Mononuclear cell (primary cell): ENCODE results near the gene ATOH7. TPM values are rescaled to one million over a fixed set of nuclear protein-coding genes. Genes with fewer than 3 reads are reported as not detected.
"Not testable (repeated sequence)": the region's sequence is repeated elsewhere in the genome, so short reads cannot be mapped to it uniquely, and the experiment has no call there.

Experiments
- H3K27me3 ChIP-seq: 2 replicates; pipeline ENCODE4 v1.6.0; 2011; ENCODE audit warnings: low read length, control low read depth; ENCODE audit not compliant: insufficient read depth
- H3K4me1 ChIP-seq: 2 replicates; pipeline ENCODE4 v1.5.1; 2011; ENCODE audit warnings: mild to moderate bottlenecking, low read length, control low read depth; ENCODE audit not compliant: insufficient read depth
- H3K4me3 ChIP-seq: 2 replicates; pipeline ENCODE4 v1.5.1; 2011; ENCODE audit warnings: mild to moderate bottlenecking, low read length, moderate library complexity
- H3K9me3 ChIP-seq: 2 replicates; pipeline ENCODE4 v1.5.1; 2011; ENCODE audit warnings: low read depth, mild to moderate bottlenecking, control low read depth, low read length
- total RNA-seq: library from RNA; depleted of rRNA; stranded (reverse); fragments of >200 nt; gene quantifications from one replicate; pipeline ENCODE4 v1.2.3, GENCODE V29; 2012

ATOH7 gene
- total RNA-seq, 1 donor, result not detected

- Histone ChIP-seq H3K27me3 (no peaks in the 10 kb centered on the region), H3K9me3 (no peaks in the 10 kb centered on the region), H3K4me1 (no peaks in the 10 kb centered on the region), H3K4me3 (no peak overlapping the region)
Measured at GRCh38 chr10:68221196-68221595, 10.7 kb downstream of the ATOH7 start.

- Histone ChIP-seq H3K4me1 (no peaks in the 10 kb centered on the region), H3K9me3 (no peaks in the 10 kb centered on the region), H3K4me3 (no peak overlapping the region), H3K27me3 (no peaks in the 10 kb centered on the region)
Measured at GRCh38 chr10:68218786-68219185, 13.1 kb downstream of the ATOH7 start.

- Histone ChIP-seq H3K4me3 (no peak overlapping the region), H3K4me1 (no peaks in the 10 kb centered on the region), H3K27me3 (no peaks in the 10 kb centered on the region), H3K9me3 (no peaks in the 10 kb centered on the region)
Measured at GRCh38 chr10:68212721-68213352, 19.1 kb downstream of the ATOH7 start.

GRCh38 chr10:68211669-68212068 is 20.2 kb downstream of the ATOH7 start:
- no peak overlapping the region for H3K4me3 ChIP-seq
- H3K9me3 ChIP-seq, result no peaks in the 10 kb centered on the region
- H3K27me3 ChIP-seq, result no peaks in the 10 kb centered on the region
- H3K4me1 ChIP-seq, result no peaks in the 10 kb centered on the region

- no peaks in the 10 kb centered on the region for H3K9me3 ChIP-seq
- peaks cover 3% of the 10 kb centered on the region for H3K27me3 ChIP-seq
- H3K4me3 ChIP-seq, result no peak overlapping the region
- H3K4me1 ChIP-seq, result peaks cover under 1% of the 10 kb centered on the region
Measured at GRCh38 chr10:68208424-68209042, 23.4 kb downstream of the ATOH7 start.

- Histone ChIP-seq H3K27me3 (peaks cover 12% of the 10 kb centered on the region), H3K4me1 (peaks cover 11% of the 10 kb centered on the region), H3K4me3 (no peak overlapping the region), H3K9me3 (no peaks in the 10 kb centered on the region)
Measured at GRCh38 chr10:68202960-68203353, 29.0 kb downstream of the ATOH7 start.

- no peaks in the 10 kb centered on the region for H3K4me1 ChIP-seq
- H3K9me3 ChIP-seq, result no peaks in the 10 kb centered on the region
- H3K27me3 ChIP-seq, result peaks cover 13% of the 10 kb centered on the region
- H3K4me3 ChIP-seq, result no peak overlapping the region
Measured at GRCh38 chr10:68196701-68197100, 35.2 kb downstream of the ATOH7 start.

- H3K9me3 ChIP-seq, H3K4me1 ChIP-seq, H3K4me3 ChIP-seq: not testable (repeated sequence)
- peaks cover 13% of the 10 kb centered on the region for H3K27me3 ChIP-seq
Measured at GRCh38 chr10:68195776-68196175, 36.1 kb downstream of the ATOH7 start.

GRCh38 chr10:68194290-68194689 is 37.6 kb downstream of the ATOH7 start:
- Histone ChIP-seq H3K4me1 (no peaks in the 10 kb centered on the region), H3K9me3 (no peaks in the 10 kb centered on the region)

GRCh38 chr10:68192113-68192512 is 39.8 kb downstream of the ATOH7 start:
- H3K27me3 ChIP-seq, result no peaks in the 10 kb centered on the region
- H3K9me3 ChIP-seq, result no peaks in the 10 kb centered on the region
- no peaks in the 10 kb centered on the region for H3K4me1 ChIP-seq
- no peak overlapping the region for H3K4me3 ChIP-seq

More at GRCh38 chr10:68194290-68194689, 37.6 kb downstream of the ATOH7 start:
- Histone ChIP-seq H3K4me3 (no peak overlapping the region), H3K27me3 (peaks cover 8% of the 10 kb centered on the region)

- H3K4me1 ChIP-seq, result no peaks in the 10 kb centered on the region
- no peaks in the 10 kb centered on the region for H3K9me3 ChIP-seq
- H3K27me3 ChIP-seq, result peaks cover 2% of the 10 kb centered on the region
- no peak overlapping the region for H3K4me3 ChIP-seq
Measured at GRCh38 chr10:68188835-68189234, 43.1 kb downstream of the ATOH7 start.

GRCh38 chr10:68185085-68185484 is 46.8 kb downstream of the ATOH7 start:
- Histone ChIP-seq H3K4me1 (no peaks in the 10 kb centered on the region), H3K27me3 (peaks cover 2% of the 10 kb centered on the region), H3K4me3 (no peak overlapping the region), H3K9me3 (no peaks in the 10 kb centered on the region)

GRCh38 chr10:68184546-68184945 is 47.4 kb downstream of the ATOH7 start:
- H3K4me1 ChIP-seq, result no peaks in the 10 kb centered on the region
- no peak overlapping the region for H3K4me3 ChIP-seq
- peaks cover 2% of the 10 kb centered on the region for H3K27me3 ChIP-seq
- H3K9me3 ChIP-seq, result no peaks in the 10 kb centered on the region
